ENCODE data around the gene ZNRD2. TPM values are rescaled to one million over a fixed set of nuclear protein-coding genes. Genes with fewer than 3 reads are reported as not detected.
A peak's percentile ranks its signal among the peaks of the same experiment; 100 is the strongest.

Gene ZNRD2
- total RNA-seq, 4 donors from 2014 or later: 41.1 to 56.1 (median 50.1) TPM

- no peak for DNase-seq (ENCODE audit: low spot score)
- TF ChIP-seq, protein P1, sequence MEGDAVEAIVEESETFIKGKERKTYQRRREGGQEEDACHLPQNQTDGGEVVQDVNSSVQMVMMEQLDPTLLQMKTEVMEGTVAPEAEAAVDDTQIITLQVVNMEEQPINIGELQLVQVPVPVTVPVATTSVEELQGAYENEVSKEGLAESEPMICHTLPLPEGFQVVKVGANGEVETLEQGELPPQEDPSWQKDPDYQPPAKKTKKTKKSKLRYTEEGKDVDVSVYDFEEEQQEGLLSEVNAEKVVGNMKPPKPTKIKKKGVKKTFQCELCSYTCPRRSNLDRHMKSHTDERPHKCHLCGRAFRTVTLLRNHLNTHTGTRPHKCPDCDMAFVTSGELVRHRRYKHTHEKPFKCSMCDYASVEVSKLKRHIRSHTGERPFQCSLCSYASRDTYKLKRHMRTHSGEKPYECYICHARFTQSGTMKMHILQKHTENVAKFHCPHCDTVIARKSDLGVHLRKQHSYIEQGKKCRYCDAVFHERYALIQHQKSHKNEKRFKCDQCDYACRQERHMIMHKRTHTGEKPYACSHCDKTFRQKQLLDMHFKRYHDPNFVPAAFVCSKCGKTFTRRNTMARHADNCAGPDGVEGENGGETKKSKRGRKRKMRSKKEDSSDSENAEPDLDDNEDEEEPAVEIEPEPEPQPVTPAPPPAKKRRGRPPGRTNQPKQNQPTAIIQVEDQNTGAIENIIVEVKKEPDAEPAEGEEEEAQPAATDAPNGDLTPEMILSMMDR (IDR thresholded peaks at IDR 0.05): no peak
- peak; percentile 51 for ATAC-seq (ENCODE audit: low FRiP score)
Observed at GRCh38 chr11:65558002-65558929, 12.0 kb upstream of the ZNRD2 start, which contains the start of gene LTBP3. Gene LTBP3, minus strand, starts transcription at chr11:65558359. Its CDS starts 400 bp downstream, at chr11:65557959.

GRCh38 chr11:65558930-65559509 lies 11.3 kb upstream of the ZNRD2 start:
- TF ChIP-seq, protein P1 (IDR thresholded peaks at IDR 0.05): no peak
- ATAC-seq (ENCODE audit: low FRiP score): no peak
- DNase-seq (ENCODE audit: low spot score): no peak

GRCh38 chr11:65559535-65559934 lies 10.7 kb upstream of the ZNRD2 start:
- DNase-seq (ENCODE audit: low spot score) (no peak), ATAC-seq (ENCODE audit: low FRiP score) (no peak)
- TF ChIP-seq, protein P1 (IDR thresholded peaks at IDR 0.05): no peak

DNA sequence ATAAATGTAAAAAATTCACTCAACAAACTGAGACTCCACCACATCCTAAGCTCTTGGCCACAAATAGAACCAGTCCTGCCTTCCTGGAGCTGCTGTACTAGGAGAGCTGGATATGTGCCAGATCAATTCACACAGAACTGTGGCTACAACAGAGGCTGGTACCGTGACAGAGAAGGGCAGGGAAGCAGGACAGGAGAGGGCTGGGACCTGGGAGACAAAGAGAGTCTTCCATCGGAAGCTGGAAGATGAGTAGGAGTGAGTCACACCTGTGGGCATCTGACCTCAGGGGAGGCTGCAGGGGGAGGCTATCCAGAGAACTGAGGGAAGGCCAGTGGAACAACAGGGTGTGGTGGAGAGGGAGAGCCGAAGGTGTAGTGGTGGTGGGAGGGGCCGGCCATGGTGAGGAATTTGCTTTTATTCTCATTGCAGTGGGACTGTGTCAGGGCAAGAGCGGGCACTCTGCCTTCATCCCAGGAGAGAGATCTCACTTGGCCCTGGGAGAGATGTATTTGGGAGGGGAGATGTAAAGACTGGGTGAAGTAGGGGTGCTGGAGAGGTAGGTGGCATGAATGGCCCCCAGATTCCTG lies 10.2 kb upstream of the ZNRD2 start:
- ATAC-seq (ENCODE audit: low FRiP score): peak; percentile 31
- TF ChIP-seq, protein P1 (IDR thresholded peaks at IDR 0.05): no peak
- DNase-seq (ENCODE audit: low spot score): no peak

- DNase-seq (ENCODE audit: low spot score) (no peak), ATAC-seq (ENCODE audit: low FRiP score) (peak; percentile 23)
- TF ChIP-seq, protein P1 (IDR thresholded peaks at IDR 0.05): no peak
Observed at GRCh38 chr11:65560555-65561418, 9.5 kb upstream of the ZNRD2 start.

- no peak for DNase-seq (ENCODE audit: low spot score)
- no peak for ATAC-seq (ENCODE audit: low FRiP score)
- TF ChIP-seq, protein P1 (IDR thresholded peaks at IDR 0.05): no peak
Observed at GRCh38 chr11:65562020-65562419, 8.3 kb upstream of the ZNRD2 start.
